ENCODE data around the gene TTC7B. TPM values are rescaled to one million over a fixed set of nuclear protein-coding genes. Genes with fewer than 3 reads are reported as not detected.

The TTC7B gene
- total and polyA plus RNA-seq, 2 donors (not counting 3 experiments of a cell fraction or from before 2014, with no cell fraction given) = 46.8 to 76.5 TPM

DNA sequence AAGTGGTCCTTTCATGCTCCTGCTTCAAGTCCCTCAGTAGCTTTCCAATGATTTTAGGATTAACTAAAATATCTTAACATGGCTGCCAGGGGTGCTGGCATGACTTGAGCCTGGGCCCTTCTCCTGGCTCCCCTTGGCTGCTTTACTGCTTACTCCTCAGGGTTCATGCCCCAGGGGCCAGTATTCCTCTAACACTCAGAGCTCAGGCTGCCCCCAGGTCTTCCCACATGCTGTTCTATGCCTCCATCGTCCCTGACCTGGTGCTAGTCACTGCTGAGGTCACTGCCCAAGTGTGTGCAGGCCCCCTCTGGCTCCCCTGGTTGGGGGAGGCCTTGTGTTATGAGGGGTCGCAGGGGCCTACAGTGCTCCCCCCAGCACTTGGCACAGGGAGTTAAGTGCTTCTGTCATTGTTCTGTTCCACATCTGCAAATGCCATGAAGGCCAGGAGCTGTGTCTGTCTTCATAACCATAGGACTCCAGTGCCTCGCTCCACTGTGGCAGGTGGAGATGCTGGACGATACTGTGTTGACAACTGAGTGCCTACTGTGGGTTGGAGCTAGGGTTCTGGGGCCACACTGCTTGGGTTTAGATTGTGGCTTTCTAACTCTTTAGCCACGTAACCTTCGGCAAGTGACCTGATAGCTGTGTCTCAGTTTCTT is 228.8 kb downstream of the TTC7B start:
- intact Hi-C loops (cut with micrococcal nuclease) (no loop called here), dilution Hi-C loops (cut with MboI; ENCODE audit: extremely low pct_ligation_motif_present, low sequenced_read_pairs) (no loop called here)
- Histone ChIP-seq H3K9ac (replicated peaks; ENCODE audit: extremely low read depth, insufficient read depth, low read length) (no peak overlapping the region), H3K4me1 (ENCODE audit: control insufficient read depth, extremely low read depth, insufficient read depth, low read length) (no peaks in the 10 kb centered on the region), H3K79me2 (ENCODE audit: control insufficient read depth, insufficient read depth, low read length) (no peaks in the 10 kb centered on the region), H3K27ac (ENCODE audit: insufficient read depth, low read depth, low read length) (no peak overlapping the region), H3K27me3 (ENCODE audit: control insufficient read depth in 2 of 2, insufficient read depth in 2 of 2, low read length in 2 of 2) (no peaks in the 10 kb centered on the region), H4K20me1 (replicated peaks; ENCODE audit: control insufficient read depth, extremely low read depth, insufficient read depth, low read length) (no peaks in the 10 kb centered on the region), H3K9me3 (replicated peaks; ENCODE audit: control insufficient read depth, insufficient read depth, low read length) (no peaks in the 10 kb centered on the region), H3K4me3 (replicated peaks in 1 of 3; ENCODE audit: insufficient read depth in 1 of 3, low read depth in 1 of 3, low read length in 3 of 3) (no peak overlapping the region), H3K9me1 (replicated peaks; ENCODE audit: control insufficient read depth, extremely low read depth, insufficient read depth, low read length) (no peaks in the 10 kb centered on the region), H2AFZ (ENCODE audit: low read depth, low read length) (no peak overlapping the region), H3K36me3 (ENCODE audit: control insufficient read depth in 2 of 2, extremely low read depth in 1 of 2, insufficient read depth in 2 of 2, low read length in 2 of 2) (peaks cover 0 to 15% of the 10 kb centered on the region in 2 experiments), H3K4me2 (ENCODE audit: insufficient read depth, low read length) (no peak overlapping the region)
- POLR2A ChIA-PET = no interaction called here
- CTCF ChIA-PET = no interaction called here
- TF ChIP-seq, protein P1, sequence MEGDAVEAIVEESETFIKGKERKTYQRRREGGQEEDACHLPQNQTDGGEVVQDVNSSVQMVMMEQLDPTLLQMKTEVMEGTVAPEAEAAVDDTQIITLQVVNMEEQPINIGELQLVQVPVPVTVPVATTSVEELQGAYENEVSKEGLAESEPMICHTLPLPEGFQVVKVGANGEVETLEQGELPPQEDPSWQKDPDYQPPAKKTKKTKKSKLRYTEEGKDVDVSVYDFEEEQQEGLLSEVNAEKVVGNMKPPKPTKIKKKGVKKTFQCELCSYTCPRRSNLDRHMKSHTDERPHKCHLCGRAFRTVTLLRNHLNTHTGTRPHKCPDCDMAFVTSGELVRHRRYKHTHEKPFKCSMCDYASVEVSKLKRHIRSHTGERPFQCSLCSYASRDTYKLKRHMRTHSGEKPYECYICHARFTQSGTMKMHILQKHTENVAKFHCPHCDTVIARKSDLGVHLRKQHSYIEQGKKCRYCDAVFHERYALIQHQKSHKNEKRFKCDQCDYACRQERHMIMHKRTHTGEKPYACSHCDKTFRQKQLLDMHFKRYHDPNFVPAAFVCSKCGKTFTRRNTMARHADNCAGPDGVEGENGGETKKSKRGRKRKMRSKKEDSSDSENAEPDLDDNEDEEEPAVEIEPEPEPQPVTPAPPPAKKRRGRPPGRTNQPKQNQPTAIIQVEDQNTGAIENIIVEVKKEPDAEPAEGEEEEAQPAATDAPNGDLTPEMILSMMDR (IDR thresholded peaks at IDR 0.05; ENCODE audit: extremely low read depth in 1 of 2, insufficient read depth in 1 of 2, low read depth in 1 of 2, low read length in 2 of 2) = no peak
- no peak for TF ChIP-seq FOS (IDR thresholded peaks at IDR 0.05; ENCODE audit: borderline replicate concordance, insufficient read depth, low read length)
- TF ChIP-seq MYC (IDR thresholded peaks at IDR 0.05; ENCODE audit: low read depth, low read length) = no peak
- no peak for TF ChIP-seq EZH2 (IDR thresholded peaks at IDR 0.05; ENCODE audit: borderline replicate concordance, low read depth, low read length, severe bottlenecking)
- no peak for TF ChIP-seq POLR2AphosphoS5 (IDR thresholded peaks at IDR 0.05; ENCODE audit: insufficient read depth, low read depth, low read length)
- no peak for TF ChIP-seq POLR2A (IDR thresholded peaks at IDR 0.05; ENCODE audit: low read depth, low read length)
- no peak for TF ChIP-seq GATA2 (IDR thresholded peaks at IDR 0.05; ENCODE audit: insufficient read depth, insufficient read length, low read depth, low read length)
- TF ChIP-seq, protein P2, sequence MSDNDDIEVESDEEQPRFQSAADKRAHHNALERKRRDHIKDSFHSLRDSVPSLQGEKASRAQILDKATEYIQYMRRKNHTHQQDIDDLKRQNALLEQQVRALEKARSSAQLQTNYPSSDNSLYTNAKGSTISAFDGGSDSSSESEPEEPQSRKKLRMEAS (IDR thresholded peaks at IDR 0.05; ENCODE audit: insufficient read depth, insufficient read length) = no peak
- no peak for TF ChIP-seq JUN (IDR thresholded peaks at IDR 0.05; ENCODE audit: borderline replicate concordance, insufficient read depth, insufficient read length, low read depth)
- FAIRE-seq (no peak), DNase-seq (ENCODE audit: low read depth, low spot score) (no peak)
- no TSS peak for BruUV-seq (replicated peaks)

Measured in endothelial cell of umbilical vein (primary cell).